Keratinocyte (primary cell): ENCODE data around the gene LYPD5. TPM values are rescaled to one million over a fixed set of nuclear protein-coding genes. Genes with fewer than 3 reads are reported as not detected.

Experiments used
- DNase-seq: peaks from one replicate; pipeline ENCODE4 v3.0.0-alpha.2; 2011; ENCODE audit warnings: low read depth, missing footprints, low spot score
- FAIRE-seq: peaks from 2 replicates; lab custom pipeline; 2011; peaks lifted over from hg19 to GRCh38; lab: Jason Lieb, UNC
- H2AFZ ChIP-seq: 2 replicates; pipeline ENCODE4 v1.6.0; 2012; ENCODE audit warnings: low read length, control low read depth, inconsistent platforms; ENCODE audit not compliant: control insufficient read depth
- H3K27ac ChIP-seq: 2 replicates; pipeline ENCODE4 v1.5.1; 2011; ENCODE audit warnings: low read length; ENCODE audit not compliant: control insufficient read depth, insufficient read depth
- H3K27me3 ChIP-seq: 3 replicates; pipeline ENCODE4 v1.6.0; 2011; ENCODE audit warnings: low read length; ENCODE audit not compliant: control insufficient read depth, insufficient read depth; ENCODE audit errors: extremely low read depth
- H3K36me3 ChIP-seq, 2 experiments: 2 replicates in 1 of 2; 3 replicates in 1 of 2; pipeline ENCODE4 v1.5.1; 2011; ENCODE audit warnings: low read length in 2 of 2, mild to moderate bottlenecking in 1 of 2; ENCODE audit not compliant: control insufficient read depth in 2 of 2, insufficient read depth in 2 of 2; ENCODE audit errors: extremely low read depth in 1 of 2
- H3K4me1 ChIP-seq: 3 replicates; pipeline ENCODE4 v1.5.1; 2011; ENCODE audit warnings: low read length; ENCODE audit not compliant: control insufficient read depth, insufficient read depth; ENCODE audit errors: extremely low read depth
- H3K4me2 ChIP-seq: 3 replicates; pipeline ENCODE4 v1.6.0; 2011; ENCODE audit warnings: low read depth, low read length; ENCODE audit not compliant: control insufficient read depth, insufficient read depth; ENCODE audit errors: extremely low read depth
- H3K4me3 ChIP-seq, 3 experiments: fragments of 200-600 bp in 1 of 3; sonication (generic) in 1 of 3; 2 replicates in 2 of 3; 3 replicates in 1 of 3; pipeline ENCODE4 v1.5.1; 2011 to 2016; ENCODE audit warnings: low read length in 3 of 3, mild to moderate bottlenecking in 3 of 3, control low read depth in 2 of 3, inconsistent platforms in 1 of 3, low read depth in 1 of 3, mixed read lengths in 1 of 3, mixed run types in 1 of 3, moderate library complexity in 1 of 3; ENCODE audit not compliant: control insufficient read depth in 2 of 3, insufficient read depth in 2 of 3; ENCODE audit errors: extremely low read depth in 1 of 3
- H3K79me2 ChIP-seq: 2 replicates; pipeline ENCODE4 v1.6.0; 2012; ENCODE audit warnings: low read length; ENCODE audit not compliant: control insufficient read depth, insufficient read depth
- H3K9ac ChIP-seq: 3 replicates; pipeline ENCODE4 v1.6.0; 2011; ENCODE audit warnings: low read length; ENCODE audit not compliant: control insufficient read depth, insufficient read depth; ENCODE audit errors: extremely low read depth
- H3K9me1 ChIP-seq: 3 replicates; pipeline ENCODE4 v1.6.0; 2011; ENCODE audit warnings: low read length; ENCODE audit not compliant: control insufficient read depth, insufficient read depth; ENCODE audit errors: extremely low read depth
- H3K9me3 ChIP-seq: 2 replicates; pipeline ENCODE4 v1.5.1; 2012; ENCODE audit warnings: low read depth, low read length; ENCODE audit not compliant: control insufficient read depth
- H4K20me1 ChIP-seq: 3 replicates; pipeline ENCODE4 v1.6.0; 2011; ENCODE audit warnings: low read length; ENCODE audit not compliant: control insufficient read depth, insufficient read depth; ENCODE audit errors: extremely low read depth
- EZH2 ChIP-seq: IDR thresholded peaks from one replicate; pipeline ENCODE4 v1.6.1; 2012; ENCODE audit warnings: inconsistent platforms, mild to moderate bottlenecking, low read length, moderate library complexity
- dilution Hi-C: fragments of 300-500 bp; cut with MboI; formaldehyde crosslinking; loops from one replicate; pipeline ENCODE4 v1.7.0; 2020; ENCODE audit warnings: low sequenced_read_pairs; ENCODE audit not compliant: extremely low pct_ligation_motif_present
- polyA plus RNA-seq, 5 experiments: library from polyadenylated mRNA; depleted of rRNA in 3 of 5; stranded (reverse) in 3 of 5; stranded (forward) in 1 of 5; unstranded in 1 of 5; fragments of >200 nt; gene quantifications; 1 replicate in 1 of 5; 2 replicates in 3 of 5; 3 replicates in 1 of 5; pipeline versions ENCODE4 v1.2.1 to v1.2.3, GENCODE V29; 2011 to 2012; ENCODE audit warnings: missing spikeins in 2 of 5, low read depth in 1 of 5, low replicate concordance in 1 of 5
- TF ChIP-seq, protein P1 (sequence below), 3 experiments: IDR thresholded peaks in 1 of 3; conservative IDR thresholded peaks in 1 of 3; optimal IDR thresholded peaks in 1 of 3; 2 replicates in 2 of 3; 3 replicates in 1 of 3; pipeline versions ENCODE3 to v1.5.1; 2011; ENCODE audit warnings: low read length in 3 of 3, mild to moderate bottlenecking in 3 of 3, moderate library complexity in 2 of 3, control low read depth in 1 of 3, inconsistent platforms in 1 of 3; ENCODE audit not compliant: insufficient read depth in 2 of 3; ENCODE audit errors: extremely low read depth in 1 of 3

Gene LYPD5
- polyA plus RNA-seq, 1 donor (not counting 4 experiments of a cell fraction or from before 2014, with no cell fraction given): 4.2 TPM

DNA sequence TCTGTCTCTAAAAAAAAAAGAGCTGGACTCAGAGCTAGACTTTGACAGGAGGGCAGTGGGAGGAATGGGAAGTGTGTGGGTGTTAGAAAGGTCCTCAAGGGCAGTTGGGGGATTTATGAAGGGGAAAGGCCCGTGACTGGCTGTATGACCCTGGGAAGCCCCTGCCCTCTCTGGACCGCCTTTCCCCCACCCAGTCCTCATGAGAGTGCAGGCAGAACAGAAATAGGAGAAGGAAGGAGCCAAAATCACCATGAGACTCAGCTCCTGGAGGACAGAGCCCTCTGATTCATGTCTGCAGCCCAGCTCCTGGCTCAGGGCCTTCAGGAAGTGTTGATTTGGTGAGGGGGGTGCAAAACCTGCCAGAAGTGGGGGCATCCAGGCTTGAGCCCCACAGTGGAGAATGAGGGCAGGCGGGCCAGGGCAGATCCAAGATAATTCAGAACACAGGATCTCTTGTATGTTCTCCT is 38.7 kb downstream of the LYPD5 start:
- Histone ChIP-seq H3K79me2 (no peaks in the 10 kb centered on the region), H3K36me3 (no peaks in the 10 kb centered on the region), H3K9ac (no peak overlapping the region), H3K27ac (peak overlapping the region; percentile 16), H3K9me1 (no peaks in the 10 kb centered on the region), H3K4me1 (peaks cover 34% of the 10 kb centered on the region), H3K4me2 (no peak overlapping the region), H2AFZ (no peak overlapping the region), H4K20me1 (no peaks in the 10 kb centered on the region), H3K4me3 (no peak overlapping the region), H3K27me3 (no peaks in the 10 kb centered on the region), H3K9me3 (no peaks in the 10 kb centered on the region)
- dilution Hi-C loops: no loop called here
- no peak for FAIRE-seq
- no peak for TF ChIP-seq EZH2
- TF ChIP-seq, protein P1, sequence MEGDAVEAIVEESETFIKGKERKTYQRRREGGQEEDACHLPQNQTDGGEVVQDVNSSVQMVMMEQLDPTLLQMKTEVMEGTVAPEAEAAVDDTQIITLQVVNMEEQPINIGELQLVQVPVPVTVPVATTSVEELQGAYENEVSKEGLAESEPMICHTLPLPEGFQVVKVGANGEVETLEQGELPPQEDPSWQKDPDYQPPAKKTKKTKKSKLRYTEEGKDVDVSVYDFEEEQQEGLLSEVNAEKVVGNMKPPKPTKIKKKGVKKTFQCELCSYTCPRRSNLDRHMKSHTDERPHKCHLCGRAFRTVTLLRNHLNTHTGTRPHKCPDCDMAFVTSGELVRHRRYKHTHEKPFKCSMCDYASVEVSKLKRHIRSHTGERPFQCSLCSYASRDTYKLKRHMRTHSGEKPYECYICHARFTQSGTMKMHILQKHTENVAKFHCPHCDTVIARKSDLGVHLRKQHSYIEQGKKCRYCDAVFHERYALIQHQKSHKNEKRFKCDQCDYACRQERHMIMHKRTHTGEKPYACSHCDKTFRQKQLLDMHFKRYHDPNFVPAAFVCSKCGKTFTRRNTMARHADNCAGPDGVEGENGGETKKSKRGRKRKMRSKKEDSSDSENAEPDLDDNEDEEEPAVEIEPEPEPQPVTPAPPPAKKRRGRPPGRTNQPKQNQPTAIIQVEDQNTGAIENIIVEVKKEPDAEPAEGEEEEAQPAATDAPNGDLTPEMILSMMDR (optimal IDR thresholded peaks at IDR 0.05 in 1 of 3, IDR thresholded peaks at IDR 0.05 in 1 of 3, conservative IDR thresholded peaks at IDR 0.05 in 1 of 3; ENCODE audit: extremely low read depth in 1 of 3, insufficient read depth in 2 of 3, low read length in 3 of 3): no peak
- DNase-seq: no peak

DNA sequence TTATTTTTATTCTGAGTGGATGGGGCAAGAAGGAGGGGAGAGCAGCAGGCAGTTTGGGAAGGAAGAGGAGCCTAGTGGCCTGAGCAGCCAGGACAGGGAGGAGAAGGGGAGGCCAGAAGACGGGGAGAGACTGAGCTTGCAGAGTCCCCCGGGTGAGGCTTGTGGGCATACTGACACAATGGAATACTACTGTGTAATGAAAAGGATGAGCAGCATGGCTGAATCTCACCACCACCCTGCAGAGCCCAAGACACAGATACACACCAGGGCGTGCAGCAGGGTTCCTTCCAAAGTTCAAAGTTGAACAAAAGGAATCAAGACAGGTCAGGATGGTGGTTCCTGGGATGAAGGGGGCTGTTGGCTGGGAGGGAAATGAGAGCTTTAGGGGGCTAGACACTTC is 39.4 kb downstream of the LYPD5 start:
- no peak for FAIRE-seq
- Histone ChIP-seq H2AFZ (no peak overlapping the region), H3K9me1 (no peaks in the 10 kb centered on the region), H3K4me3 (no peak overlapping the region), H3K79me2 (no peaks in the 10 kb centered on the region), H3K27ac (no peak overlapping the region), H3K4me2 (no peak overlapping the region), H3K4me1 (peaks cover 41% of the 10 kb centered on the region), H3K9ac (no peak overlapping the region), H3K27me3 (no peaks in the 10 kb centered on the region), H3K36me3 (no peaks in the 10 kb centered on the region), H4K20me1 (no peaks in the 10 kb centered on the region), H3K9me3 (no peaks in the 10 kb centered on the region)
- DNase-seq: no peak
- dilution Hi-C loops: no loop called here
- TF ChIP-seq EZH2: no peak
- TF ChIP-seq, protein P1 (optimal IDR thresholded peaks at IDR 0.05 in 1 of 3, IDR thresholded peaks at IDR 0.05 in 1 of 3, conservative IDR thresholded peaks at IDR 0.05 in 1 of 3; ENCODE audit: extremely low read depth in 1 of 3, insufficient read depth in 2 of 3, low read length in 3 of 3): no peak
